Stimulated activated effector memory CD8-positive, alpha-beta T cell treated with anti-CD3 and anti-CD28 coated beads, Interleukin-12 subunit alpha, Interleukin-12 subunit beta, amount 100 ng/mL, for 72 hours (primary cell): ENCODE results near the gene DVL3.

Source experiments
- ATAC-seq: fragments of 150-1000 bp; cut with Tn5 transposase; 2 replicates; pipeline ENCODE4 v1.10.0; 2021
- DNase-seq, 2 donors: peaks; one replicate each; pipeline ENCODE4 v3.0.0; 2021 to 2022; ENCODE audit warnings: low spot score in 2 of 2
- H3K27ac Mint-ChIP-seq: one replicate; pipeline ENCODE4 v1.8.0; 2022; ENCODE audit warnings: mild to moderate bottlenecking, mixed read lengths
- H3K36me3 Mint-ChIP-seq: one replicate; pipeline ENCODE4 v1.8.0; 2022; ENCODE audit warnings: mild to moderate bottlenecking, mixed read lengths
- H3K4me1 Mint-ChIP-seq: one replicate; pipeline ENCODE4 v1.8.0; 2022; ENCODE audit warnings: mixed read lengths
- H3K4me3 Mint-ChIP-seq: one replicate; pipeline ENCODE4 v1.8.0; 2022; ENCODE audit warnings: mild to moderate bottlenecking, mixed read lengths
- H3K9me3 Mint-ChIP-seq: one replicate; pipeline ENCODE4 v1.8.0; 2022; ENCODE audit warnings: mixed read lengths

DVL3 gene

GRCh38 chr3:184178521-184179138, 23.5 kb downstream of the DVL3 start:
- H3K4me3 Mint-ChIP-seq = no peak overlapping the region
- no peak for DNase-seq
- peaks cover 72% of the 10 kb centered on the region for H3K36me3 Mint-ChIP-seq
- H3K9me3 Mint-ChIP-seq = no peaks in the 10 kb centered on the region
- H3K27ac Mint-ChIP-seq = peak overlapping the region; percentile 23
- no peak for ATAC-seq
- peaks cover 33% of the 10 kb centered on the region for H3K4me1 Mint-ChIP-seq

GRCh38 chr3:184180165-184180564, 25.0 kb downstream of the DVL3 start:
- ATAC-seq = no peak
- Mint-ChIP-seq H3K4me3 (no peak overlapping the region), H3K9me3 (no peaks in the 10 kb centered on the region), H3K4me1 (peaks cover 36% of the 10 kb centered on the region), H3K27ac (no peak overlapping the region), H3K36me3 (peaks cover 84% of the 10 kb centered on the region)
- DNase-seq = no peak

GRCh38 chr3:184181596-184181995, 26.4 kb downstream of the DVL3 start:
- peaks cover 88% of the 10 kb centered on the region for H3K36me3 Mint-ChIP-seq

GRCh38 chr3:184183679-184184078, 28.5 kb downstream of the DVL3 start:
- H3K27ac Mint-ChIP-seq = no peak overlapping the region
- ATAC-seq = no peak
- peaks cover 36% of the 10 kb centered on the region for H3K4me1 Mint-ChIP-seq
- H3K9me3 Mint-ChIP-seq = no peaks in the 10 kb centered on the region
- H3K4me3 Mint-ChIP-seq = no peak overlapping the region
- DNase-seq = no peak
- peaks cover 94% of the 10 kb centered on the region for H3K36me3 Mint-ChIP-seq

More at GRCh38 chr3:184181596-184181995, 26.4 kb downstream of the DVL3 start:
- no peaks in the 10 kb centered on the region for H3K9me3 Mint-ChIP-seq
- DNase-seq (no peak), ATAC-seq (no peak)
- H3K4me3 Mint-ChIP-seq = no peak overlapping the region
- H3K4me1 Mint-ChIP-seq = peaks cover 32% of the 10 kb centered on the region
- no peak overlapping the region for H3K27ac Mint-ChIP-seq

- ATAC-seq (no peak), DNase-seq (no peak)
- peaks cover 94% of the 10 kb centered on the region for H3K36me3 Mint-ChIP-seq
- H3K9me3 Mint-ChIP-seq = no peaks in the 10 kb centered on the region
- peak overlapping the region; percentile 98 for H3K4me3 Mint-ChIP-seq
- peaks cover 40% of the 10 kb centered on the region for H3K4me1 Mint-ChIP-seq
- H3K27ac Mint-ChIP-seq = peak overlapping the region; percentile 97
Measured at GRCh38 chr3:184184546-184185230, 29.5 kb downstream of the DVL3 start.

- Mint-ChIP-seq H3K4me1 (peaks cover 47% of the 10 kb centered on the region), H3K4me3 (peak overlapping the region; percentile 98), H3K36me3 (peaks cover 94% of the 10 kb centered on the region), H3K9me3 (no peaks in the 10 kb centered on the region), H3K27ac (peak overlapping the region; percentile 97)
- DNase-seq (peak; percentile 98 to 99), ATAC-seq (peak; percentile 93)
Measured at GRCh38 chr3:184185461-184186183, 30.4 kb downstream of the DVL3 start.

GRCh38 chr3:184186184-184186901, 31.2 kb downstream of the DVL3 start, which contains the start of gene ABCF3:
ABCF3 (plus strand) TSS chr3:184186199; CDS start chr3:184186208, 9 bp downstream.
- ATAC-seq (peak; percentile 52), DNase-seq (no peak)
- Mint-ChIP-seq H3K4me3 (peak within 1 kb of the TSS; percentile 98), H3K9me3 (no peaks in the 10 kb centered on the region), H3K4me1 (peaks cover 47% of the 10 kb centered on the region), H3K36me3 (peaks cover 94% of the 10 kb centered on the region), H3K27ac (peak within 1 kb of the TSS; percentile 97)

- no peak for DNase-seq
- peak overlapping the region; percentile 98 for H3K4me3 Mint-ChIP-seq
- ATAC-seq = no peak
- H3K27ac Mint-ChIP-seq = peak overlapping the region; percentile 97
- H3K9me3 Mint-ChIP-seq = no peaks in the 10 kb centered on the region
- peaks cover 47% of the 10 kb centered on the region for H3K4me1 Mint-ChIP-seq
- H3K36me3 Mint-ChIP-seq = peaks cover 94% of the 10 kb centered on the region
Measured at GRCh38 chr3:184186902-184187207, 31.7 kb downstream of the DVL3 start.

GRCh38 chr3:184188080-184188479, 32.9 kb downstream of the DVL3 start:
- H3K4me3 Mint-ChIP-seq = no peak overlapping the region
- ATAC-seq (no peak), DNase-seq (no peak)
- peaks cover 94% of the 10 kb centered on the region for H3K36me3 Mint-ChIP-seq
- no peaks in the 10 kb centered on the region for H3K9me3 Mint-ChIP-seq
- H3K27ac Mint-ChIP-seq = peak overlapping the region; percentile 97
- H3K4me1 Mint-ChIP-seq = peaks cover 47% of the 10 kb centered on the region

GRCh38 chr3:184189421-184189820, 34.2 kb downstream of the DVL3 start:
- Mint-ChIP-seq H3K9me3 (no peaks in the 10 kb centered on the region), H3K4me3 (no peak overlapping the region), H3K27ac (no peak overlapping the region), H3K4me1 (peaks cover 47% of the 10 kb centered on the region), H3K36me3 (peaks cover 94% of the 10 kb centered on the region)
- ATAC-seq (no peak), DNase-seq (no peak)

GRCh38 chr3:184192889-184193288, 37.7 kb downstream of the DVL3 start:
- Mint-ChIP-seq H3K4me1 (peaks cover 21% of the 10 kb centered on the region), H3K4me3 (no peak overlapping the region), H3K36me3 (peaks cover 80% of the 10 kb centered on the region), H3K9me3 (no peaks in the 10 kb centered on the region), H3K27ac (peak overlapping the region; percentile 65)
- no peak for DNase-seq
- ATAC-seq = no peak

- no peaks in the 10 kb centered on the region for H3K9me3 Mint-ChIP-seq
- DNase-seq (no peak), ATAC-seq (no peak)
- H3K27ac Mint-ChIP-seq = no peak overlapping the region
- H3K36me3 Mint-ChIP-seq = peaks cover 68% of the 10 kb centered on the region
- peaks cover 10% of the 10 kb centered on the region for H3K4me1 Mint-ChIP-seq
- no peak overlapping the region for H3K4me3 Mint-ChIP-seq
Measured at GRCh38 chr3:184193991-184194539, 38.9 kb downstream of the DVL3 start.

- no peaks in the 10 kb centered on the region for H3K4me1 Mint-ChIP-seq
Measured at GRCh38 chr3:184196536-184196935, 41.4 kb downstream of the DVL3 start.

GRCh38 chr3:184198509-184198908, 43.3 kb downstream of the DVL3 start:
- no peaks in the 10 kb centered on the region for H3K4me1 Mint-ChIP-seq
- no peak overlapping the region for H3K27ac Mint-ChIP-seq
- ATAC-seq (no peak), DNase-seq (no peak)
- no peak overlapping the region for H3K4me3 Mint-ChIP-seq
- no peaks in the 10 kb centered on the region for H3K9me3 Mint-ChIP-seq
- H3K36me3 Mint-ChIP-seq = peaks cover 24% of the 10 kb centered on the region

More at GRCh38 chr3:184196536-184196935, 41.4 kb downstream of the DVL3 start:
- ATAC-seq = peak; percentile 29
- no peak for DNase-seq
- Mint-ChIP-seq H3K27ac (no peak overlapping the region), H3K9me3 (no peaks in the 10 kb centered on the region), H3K4me3 (no peak overlapping the region), H3K36me3 (peaks cover 44% of the 10 kb centered on the region)

- ATAC-seq = no peak
Measured at GRCh38 chr3:184200825-184201224, 45.6 kb downstream of the DVL3 start.

More at GRCh38 chr3:184200825-184201224, 45.6 kb downstream of the DVL3 start:
- Mint-ChIP-seq H3K36me3 (peaks cover under 1% of the 10 kb centered on the region), H3K4me1 (no peaks in the 10 kb centered on the region), H3K9me3 (no peaks in the 10 kb centered on the region), H3K27ac (no peak overlapping the region), H3K4me3 (no peak overlapping the region)
- DNase-seq = no peak
